H1 (cell line): ENCODE measurements around the gene INPP5A. TPM values are rescaled to one million over a fixed set of nuclear protein-coding genes. Genes with fewer than 3 reads are reported as not detected.

Source experiments
- CTCF ChIA-PET: fragments of 300-600 bp; sonication (Branson Sonifier 250); formaldehyde crosslinking; loops from one replicate; lab custom pipeline; 2021; ENCODE audit not compliant: partially characterized antibody; lab: Charles Lee
- POLR2A ChIA-PET: fragments of 300-600 bp; sonication (Branson Sonifier 250); formaldehyde crosslinking; loops from one replicate; lab custom pipeline; 2021; ENCODE audit warnings: inconsistent platforms; ENCODE audit not compliant: partially characterized antibody; lab: Charles Lee
- DNase-seq, 2 experiments: peaks; one replicate each; pipeline versions ENCODE4 v3.0.0 to v3.0.0-alpha.2; 2010 to 2022; ENCODE audit warnings: low spot score in 2 of 2, low read depth in 1 of 2, mixed read lengths in 1 of 2
- FAIRE-seq: peaks from 2 replicates; lab custom pipeline; 2011; peaks lifted over from hg19 to GRCh38; lab: Jason Lieb, UNC
- H2AFZ ChIP-seq: 2 replicates; pipeline ENCODE4 v1.8.1; 2012; ENCODE audit warnings: low read length, inconsistent platforms
- H2AK5ac ChIP-seq: 2 replicates; pipeline ENCODE4 v1.6.1; 2013; ENCODE audit warnings: low read depth, low read length
- H2BK120ac ChIP-seq: replicated peaks from 2 replicates; pipeline ENCODE3; 2013; ENCODE audit warnings: low read depth, low read length, inconsistent platforms
- H2BK12ac ChIP-seq: 2 replicates; pipeline ENCODE4 v1.6.1; 2013; ENCODE audit warnings: low read depth, low read length
- H2BK15ac ChIP-seq: 2 replicates; pipeline ENCODE4 v1.6.1; 2013; ENCODE audit warnings: low read length
- H2BK20ac ChIP-seq: 2 replicates; pipeline ENCODE4 v1.6.1; 2013; ENCODE audit warnings: low read length
- H2BK5ac ChIP-seq: 2 replicates; pipeline ENCODE4 v1.6.1; 2013; ENCODE audit warnings: low read depth, low read length
- H3K14ac ChIP-seq: 2 replicates; pipeline ENCODE4 v1.6.1; 2013; ENCODE audit warnings: inconsistent platforms; ENCODE audit not compliant: insufficient read length
- H3K18ac ChIP-seq: 2 replicates; pipeline ENCODE4 v1.6.1; 2013; ENCODE audit warnings: low read length; ENCODE audit errors: extremely low read depth
- H3K23ac ChIP-seq: 2 replicates; pipeline ENCODE4 v1.6.1; 2013; ENCODE audit warnings: inconsistent platforms; ENCODE audit not compliant: insufficient read length
- H3K23me2 ChIP-seq: 2 replicates; pipeline ENCODE4 v1.6.1; 2013; ENCODE audit warnings: low read depth, low read length
- H3K27ac ChIP-seq: 2 replicates; pipeline ENCODE4 v1.6.1; 2011; ENCODE audit warnings: low read depth, low read length, inconsistent platforms
- H3K27me3 ChIP-seq, 4 experiments: replicated peaks in 1 of 4; 1 replicate in 1 of 4; 2 replicates in 3 of 4; pipeline versions ENCODE4 v1.6.1 to v1.8.1; 2011 to 2013; ENCODE audit warnings: low read length in 3 of 4, mild to moderate bottlenecking in 3 of 4, inconsistent platforms in 2 of 4, mixed read lengths in 2 of 4, moderate library complexity in 1 of 4; ENCODE audit not compliant: control insufficient read depth in 3 of 4, insufficient read depth in 3 of 4; ENCODE audit errors: extremely low read depth in 1 of 4
- H3K36me3 ChIP-seq, 4 experiments: 2 replicates each; pipeline versions ENCODE4 v1.6.1 to v1.8.1; 2011 to 2013; ENCODE audit warnings: mild to moderate bottlenecking in 4 of 4, low read length in 3 of 4, moderate library complexity in 2 of 4, control low read depth in 1 of 4, inconsistent platforms in 1 of 4; ENCODE audit not compliant: insufficient read depth in 4 of 4, control insufficient read depth in 2 of 4
- H3K4ac ChIP-seq: replicated peaks from 2 replicates; pipeline ENCODE3; 2013; ENCODE audit warnings: low read length, low read depth, mixed read lengths, inconsistent platforms; ENCODE audit not compliant: insufficient read length
- H3K4me1 ChIP-seq, 4 experiments: replicated peaks in 1 of 4; 1 replicate in 1 of 4; 2 replicates in 3 of 4; pipeline versions ENCODE4 v1.6.1 to v1.8.1; 2011 to 2013; ENCODE audit warnings: low read length in 3 of 4, inconsistent platforms in 2 of 4, mixed read lengths in 1 of 4; ENCODE audit not compliant: insufficient read depth in 4 of 4, control insufficient read depth in 3 of 4
- H3K4me2 ChIP-seq, 2 experiments: 2 replicates each; pipeline versions ENCODE4 v1.6.1 to v1.8.1; 2011 to 2013; ENCODE audit warnings: low read depth in 2 of 2, low read length in 2 of 2, control low read depth in 1 of 2, inconsistent platforms in 1 of 2, mild to moderate bottlenecking in 1 of 2; ENCODE audit not compliant: insufficient read depth in 1 of 2
- H3K4me3 ChIP-seq, 4 experiments: fragments of 200-600, 300-600 bp in 1 of 4; sonication (generic), shearing (Covaris generic), sonication (Bioruptor Twin) in 1 of 4; 2 replicates each; pipeline versions ENCODE4 v1.5.1 to v1.8.1; 2011 to 2016; ENCODE audit warnings: low read length in 4 of 4, low read depth in 3 of 4, control low read depth in 2 of 4, inconsistent platforms in 2 of 4, mild to moderate bottlenecking in 2 of 4, mixed read lengths in 1 of 4, moderate library complexity in 1 of 4; ENCODE audit not compliant: insufficient read depth in 2 of 4; ENCODE audit errors: extremely low read depth in 1 of 4
- H3K56ac ChIP-seq: replicated peaks from 2 replicates; pipeline ENCODE3; 2013; ENCODE audit warnings: low read depth, mild to moderate bottlenecking, mixed read lengths, low read length, inconsistent platforms; ENCODE audit not compliant: insufficient read length
- H3K79me1 ChIP-seq: 2 replicates; pipeline ENCODE4 v1.6.1; 2013; ENCODE audit warnings: low read depth, low read length, control low read depth
- H3K79me2 ChIP-seq, 2 experiments: 2 replicates each; pipeline versions ENCODE4 v1.6.1 to v1.8.1; 2012 to 2013; ENCODE audit warnings: low read length in 2 of 2, mild to moderate bottlenecking in 2 of 2, inconsistent platforms in 1 of 2; ENCODE audit not compliant: insufficient read depth in 2 of 2, control insufficient read depth in 1 of 2
- H3K9ac ChIP-seq, 4 experiments: replicated peaks in 1 of 4; 1 replicate in 1 of 4; 2 replicates in 3 of 4; pipeline versions ENCODE4 v1.6.1 to v1.8.1; 2011 to 2013; ENCODE audit warnings: low read depth in 3 of 4, low read length in 3 of 4, control low read depth in 2 of 4, mild to moderate bottlenecking in 2 of 4, moderate library complexity in 2 of 4, inconsistent platforms in 1 of 4; ENCODE audit errors: extremely low read depth in 1 of 4
- H3K9me3 ChIP-seq, 2 experiments: 2 replicates each; pipeline versions ENCODE4 v1.6.1 to v1.8.1; 2012 to 2013; ENCODE audit warnings: mild to moderate bottlenecking in 2 of 2, moderate library complexity in 2 of 2, control low read depth in 1 of 2, inconsistent platforms in 1 of 2, low read depth in 1 of 2, low read length in 1 of 2, mixed read lengths in 1 of 2; ENCODE audit not compliant: insufficient read depth in 2 of 2
- H4K20me1 ChIP-seq, 2 experiments: replicated peaks in 1 of 2; 2 replicates each; pipeline versions ENCODE3 to v1.8.1; 2011 to 2013; ENCODE audit warnings: inconsistent platforms in 2 of 2, low read length in 2 of 2, mild to moderate bottlenecking in 1 of 2; ENCODE audit not compliant: insufficient read depth in 2 of 2, control insufficient read depth in 1 of 2
- H4K5ac ChIP-seq: 2 replicates; pipeline ENCODE4 v1.6.1; 2013; ENCODE audit warnings: low read length, low read depth, mixed read lengths, inconsistent platforms; ENCODE audit not compliant: insufficient read length
- H4K8ac ChIP-seq: 2 replicates; pipeline ENCODE4 v1.8.0; 2013; ENCODE audit warnings: mild to moderate bottlenecking, moderate library complexity, low read length, inconsistent platforms; ENCODE audit not compliant: insufficient read depth; ENCODE audit errors: extremely low read depth
- H4K91ac ChIP-seq: replicated peaks from 2 replicates; pipeline ENCODE3; 2013; ENCODE audit warnings: low read length, mixed read lengths, inconsistent platforms; ENCODE audit not compliant: insufficient read length
- BRCA1 ChIP-seq: IDR thresholded peaks from 2 replicates; pipeline ENCODE4 v1.6.1; 2012; ENCODE audit warnings: low read depth, low read length, improper control_type of control experiment
- CBX5 ChIP-seq: fragments of 300-800, 300-1000 bp; sonication (generic); IDR thresholded peaks from 2 replicates; pipeline ENCODE4 v1.7.1; 2016; ENCODE audit warnings: antibody characterized with exemption, low read length, low read depth
- CEBPB ChIP-seq: IDR thresholded peaks from 2 replicates; pipeline ENCODE4 v1.6.1; 2012; ENCODE audit warnings: low read depth, low read length
- CREB1 ChIP-seq: IDR thresholded peaks from 2 replicates; pipeline ENCODE4 v1.6.1; 2012; ENCODE audit warnings: inconsistent platforms
- EP300 ChIP-seq, 2 experiments: IDR thresholded peaks; 1 replicate in 1 of 2; 2 replicates in 1 of 2; pipeline ENCODE4 v1.6.1; 2011 to 2012; ENCODE audit warnings: low read depth in 2 of 2, low read length in 2 of 2, mild to moderate bottlenecking in 2 of 2, borderline replicate concordance in 1 of 2, inconsistent platforms in 1 of 2, moderate library complexity in 1 of 2
- KDM1A ChIP-seq: fragments of 200-600, 300-600 bp; sonication (generic); IDR thresholded peaks from 2 replicates; pipeline ENCODE4 v1.7.1; 2016; ENCODE audit warnings: mild to moderate bottlenecking, low read length, borderline replicate concordance
- KDM5A ChIP-seq: fragments of 200-600 bp; IDR thresholded peaks from 2 replicates; pipeline ENCODE4 v1.7.1; 2012; ENCODE audit warnings: mild to moderate bottlenecking, low read length, inconsistent platforms, mixed read lengths
- MAFK ChIP-seq: IDR thresholded peaks from 2 replicates; pipeline ENCODE4 v1.6.1; 2012; ENCODE audit warnings: low read depth, mild to moderate bottlenecking, improper control_type of control experiment, low read length
- NRF1 ChIP-seq: IDR thresholded peaks from 2 replicates; pipeline ENCODE4 v1.6.1; 2011; ENCODE audit warnings: mild to moderate bottlenecking, low read depth, low read length, improper control_type of control experiment
- RBBP5 ChIP-seq: IDR thresholded peaks from 2 replicates; pipeline ENCODE4 v1.7.1; 2012; ENCODE audit warnings: low read depth, mild to moderate bottlenecking, inconsistent platforms, low read length, moderate library complexity, borderline replicate concordance
- RFX5 ChIP-seq: IDR thresholded peaks from 2 replicates; pipeline ENCODE4 v1.6.1; 2011; ENCODE audit warnings: low read depth, low read length, improper control_type of control experiment, borderline replicate concordance
- SIX5 ChIP-seq: IDR thresholded peaks from 2 replicates; pipeline ENCODE4 v1.6.1; 2011; ENCODE audit warnings: mild to moderate bottlenecking, low read depth, low read length
- SUZ12 ChIP-seq: fragments of 200-600 bp; sonication (generic); IDR thresholded peaks from 2 replicates; pipeline ENCODE4 v1.6.1; 2012; ENCODE audit warnings: mild to moderate bottlenecking, inconsistent platforms, low read length, moderate library complexity, mixed read lengths
- TAF1 ChIP-seq: IDR thresholded peaks from 2 replicates; pipeline ENCODE4 v1.6.1; 2011; ENCODE audit warnings: mild to moderate bottlenecking, low read depth, low read length
- TBP ChIP-seq: IDR thresholded peaks from 2 replicates; pipeline ENCODE4 v1.6.1; 2011; ENCODE audit warnings: low read depth, low read length, improper control_type of control experiment
- WGBS, 2 experiments: shearing (Covaris generic) in 1 of 2; methylation state at CpG; one replicate each; pipeline versions ENCODE4 v1.1.6 to v1.1.7; 2013 to 2015; ENCODE audit warnings: low lambda C conversion rate in 2 of 2, mixed read lengths in 2 of 2, inconsistent platforms in 1 of 2, low coverage in 1 of 2, missing lambda C conversion rate in 1 of 2; ENCODE audit not compliant: insufficient replicate concordance in 2 of 2, insufficient coverage in 1 of 2, insufficient read length in 1 of 2; ENCODE audit errors: extremely low coverage in 1 of 2, missing lambda C conversion rate in 1 of 2; 5-methylcytosine and 5-hydroxymethylcytosine counted together
- polyA plus RNA-seq, 7 experiments: library from polyadenylated mRNA; depleted of rRNA in 3 of 7; stranded (reverse) in 5 of 7; unstranded in 2 of 7; fragments of >200 nt in 5 of 7; fragments of 200-250 nt in 2 of 7; gene quantifications; 1 replicate in 5 of 7; 2 replicates in 1 of 7; 4 replicates in 1 of 7; pipeline versions ENCODE4 v1.2.1 to v1.2.3, GENCODE V29; 2011 to 2013; ENCODE audit warnings: missing spikeins in 2 of 7, mixed read lengths in 2 of 7
- total RNA-seq: library from RNA; stranded (reverse); fragmentation: NEBNext Ultra II Directional; extraction: Animal tissue kit (Norgen Biotek cat#: 25700); gene quantifications from 2 replicates; pipeline ENCODE4 v1.2.1, GENCODE V29; 2021

Gene INPP5A
- total and polyA plus RNA-seq, 2 of the 8 experiments (the other 6 are each of a cell fraction or from before 2014, with no cell fraction given): 19.7 to 27.5 TPM

GRCh38 chr10:132664407-132664806 lies 126.8 kb downstream of the INPP5A start:
- no peak for FAIRE-seq
- H2AFZ ChIP-seq: no peak overlapping the region
- no peak overlapping the region for H3K9ac ChIP-seq
- TF ChIP-seq CREB1 (no peak), RFX5 (no peak), CBX5 (no peak), TAF1 (no peak), MAFK (no peak), EP300 (IDR thresholded peaks at IDR 0.05; ENCODE audit: borderline replicate concordance in 1 of 2, low read depth in 2 of 2, low read length in 2 of 2) (no peak), SUZ12 (no peak), TBP (no peak), RBBP5 (no peak), BRCA1 (no peak), NRF1 (no peak), KDM5A (no peak), SIX5 (no peak), CEBPB (no peak), KDM1A (no peak)

More at GRCh38 chr10:132664407-132664806, 126.8 kb downstream of the INPP5A start:
- Histone ChIP-seq H2BK5ac (no peak overlapping the region), H3K79me2 (no peaks in the 10 kb centered on the region), H3K4ac (no peak overlapping the region), H2AK5ac (no peak overlapping the region), H4K20me1 (peaks cover 0 to 3% of the 10 kb centered on the region in 2 experiments), H2BK12ac (no peak overlapping the region), H3K4me3 (no peak overlapping the region), H2BK120ac (no peak overlapping the region), H4K91ac (no peak overlapping the region), H3K18ac (no peak overlapping the region), H3K14ac (no peak overlapping the region), H3K36me3 (no peaks in the 10 kb centered on the region; a peak in 1 of 8 replicates), H3K79me1 (no peaks in the 10 kb centered on the region), H2BK20ac (no peak overlapping the region), H3K56ac (no peak overlapping the region), H3K27ac (no peak overlapping the region), H4K8ac (no peak overlapping the region), H2BK15ac (no peak overlapping the region), H3K9me3 (no peaks in the 10 kb centered on the region), H3K23me2 (no peaks in the 10 kb centered on the region; the same call in 1 of the 2 replicates), H3K4me2 (no peak overlapping the region), H3K23ac (no peak overlapping the region), H3K4me1 (no peaks in the 10 kb centered on the region), H4K5ac (no peak overlapping the region), H3K27me3 (no peaks in the 10 kb centered on the region)
- ChIA-PET POLR2A (no interaction called here), CTCF (interaction anchor here (1.2 to 3.4 kb wide), 2 partner anchors 10 to 205 kb away, joined by 5 to 13 read pairs; no protein-coding TSS in a partner anchor)
- 66% methylated on average over 6 of the region's 6 CpGs; no CpG with 5 or more reads in 1 of the 2 experiments for WGBS, 2 experiments
- DNase-seq: no peak
